Activated CD4-positive, alpha-beta memory T cell treated with anti-CD3 and anti-CD28 coated beads for 36 hours (primary cell): Measurements from ENCODE around the gene EYS. TPM values are rescaled to one million over a fixed set of nuclear protein-coding genes. Genes with fewer than 3 reads are reported as not detected.

ENCODE experiments used
- CTCF ChIA-PET: fragments of 350-600 bp; sonication (Branson Sonifier 250); formaldehyde crosslinking; loops from one replicate; lab custom pipeline; 2021; ENCODE audit warnings: antibody characterized with exemption, inconsistent platforms; lab: Charles Lee
- POLR2A ChIA-PET: fragments of 350-600 bp; sonication (Branson Sonifier 250); formaldehyde crosslinking; loops from one replicate; lab custom pipeline; 2021; ENCODE audit warnings: antibody characterized with exemption; lab: Charles Lee
- DNase-seq: peaks from one replicate; pipeline ENCODE4 v3.0.0-alpha.2; 2020
- H3K27ac Mint-ChIP-seq: one replicate; pipeline ENCODE4 v1.8.0; 2021; ENCODE audit warnings: mixed read lengths
- H3K27me3 Mint-ChIP-seq: one replicate; pipeline ENCODE4 v1.8.0; 2021; ENCODE audit warnings: mixed read lengths
- H3K36me3 Mint-ChIP-seq: one replicate; pipeline ENCODE4 v1.8.0; 2021; ENCODE audit warnings: mixed read lengths
- H3K4me1 Mint-ChIP-seq: one replicate; pipeline ENCODE4 v1.8.0; 2021; ENCODE audit warnings: low read depth, mixed read lengths
- H3K4me3 Mint-ChIP-seq: one replicate; pipeline ENCODE4 v1.8.0; 2021; ENCODE audit warnings: mild to moderate bottlenecking, mixed read lengths
- H3K9me3 Mint-ChIP-seq: one replicate; pipeline ENCODE4 v1.8.0; 2021; ENCODE audit warnings: mixed read lengths
- intact Hi-C: fragments of 100-400 bp; cut with micrococcal nuclease; formaldehyde crosslinking; loops from one replicate; pipeline ENCODE4 v1.15.1; 2023
- total RNA-seq, 2 experiments: library from RNA; stranded (reverse); gene quantifications; one replicate each; pipeline ENCODE4 v1.2.3, GENCODE V29; 2021

EYS gene
- total RNA-seq, 2 experiments from 2014 or later: not detected

- POLR2A ChIA-PET: no interaction called here
- CTCF ChIA-PET: no interaction called here
- H3K27me3 Mint-ChIP-seq: no peaks in the 10 kb centered on the region
- DNase-seq: no peak
- H3K4me3 Mint-ChIP-seq: no peak overlapping the region
- no peaks in the 10 kb centered on the region for H3K36me3 Mint-ChIP-seq
- H3K9me3 Mint-ChIP-seq: peaks cover 9% of the 10 kb centered on the region
- H3K4me1 Mint-ChIP-seq: no peaks in the 10 kb centered on the region
- intact Hi-C loops: no loop called here
- no peak overlapping the region for H3K27ac Mint-ChIP-seq
These were observed 868.3 kb downstream of the EYS start for GRCh38 chr6:64838726-64839125.

- Mint-ChIP-seq H3K36me3 (no peaks in the 10 kb centered on the region), H3K4me3 (no peak overlapping the region), H3K9me3 (peaks cover 10% of the 10 kb centered on the region), H3K4me1 (no peaks in the 10 kb centered on the region), H3K27ac (no peak overlapping the region), H3K27me3 (no peaks in the 10 kb centered on the region)
- CTCF ChIA-PET: no interaction called here
- intact Hi-C loops: no loop called here
- no peak for DNase-seq
- POLR2A ChIA-PET: no interaction called here
These were observed 875.3 kb downstream of the EYS start for GRCh38 chr6:64831680-64832079.

GRCh38 chr6:64817525-64817924 is 889.5 kb downstream of the EYS start:
- Mint-ChIP-seq H3K4me1 (no peaks in the 10 kb centered on the region), H3K9me3 (peaks cover 2% of the 10 kb centered on the region), H3K27me3 (no peaks in the 10 kb centered on the region), H3K27ac (no peak overlapping the region), H3K4me3 (no peak overlapping the region), H3K36me3 (no peaks in the 10 kb centered on the region)
- CTCF ChIA-PET: no interaction called here
- POLR2A ChIA-PET: no interaction called here
- no peak for DNase-seq
- intact Hi-C loops: no loop called here

- no peak for DNase-seq
- no peak overlapping the region for H3K4me3 Mint-ChIP-seq
- no peak overlapping the region for H3K27ac Mint-ChIP-seq
- POLR2A ChIA-PET: no interaction called here
- CTCF ChIA-PET: no interaction called here
- H3K27me3 Mint-ChIP-seq: no peaks in the 10 kb centered on the region
- intact Hi-C loops: no loop called here
- H3K4me1 Mint-ChIP-seq: no peaks in the 10 kb centered on the region
- peaks cover 2% of the 10 kb centered on the region for H3K9me3 Mint-ChIP-seq
- H3K36me3 Mint-ChIP-seq: no peaks in the 10 kb centered on the region
These were observed 891.3 kb downstream of the EYS start for GRCh38 chr6:64815718-64816117.

GRCh38 chr6:64812138-64812537 is 894.9 kb downstream of the EYS start:
- no peaks in the 10 kb centered on the region for H3K4me1 Mint-ChIP-seq
- ChIA-PET CTCF (no interaction called here), POLR2A (no interaction called here)
- intact Hi-C loops: no loop called here
- DNase-seq: no peak
- no peaks in the 10 kb centered on the region for H3K36me3 Mint-ChIP-seq
- H3K9me3 Mint-ChIP-seq: peaks cover 5% of the 10 kb centered on the region
- no peaks in the 10 kb centered on the region for H3K27me3 Mint-ChIP-seq
- no peak overlapping the region for H3K27ac Mint-ChIP-seq
- no peak overlapping the region for H3K4me3 Mint-ChIP-seq

- Mint-ChIP-seq H3K27ac (no peak overlapping the region), H3K9me3 (peaks cover 5% of the 10 kb centered on the region), H3K27me3 (no peaks in the 10 kb centered on the region), H3K4me3 (no peak overlapping the region), H3K36me3 (no peaks in the 10 kb centered on the region), H3K4me1 (no peaks in the 10 kb centered on the region)
- intact Hi-C loops: no loop called here
- ChIA-PET POLR2A (no interaction called here), CTCF (no interaction called here)
- DNase-seq: no peak
These were observed 895.9 kb downstream of the EYS start for GRCh38 chr6:64811119-64811518.

- POLR2A ChIA-PET: no interaction called here
- Mint-ChIP-seq H3K36me3 (no peaks in the 10 kb centered on the region), H3K27ac (no peak overlapping the region), H3K9me3 (peaks cover 3% of the 10 kb centered on the region), H3K4me3 (no peak overlapping the region), H3K27me3 (no peaks in the 10 kb centered on the region), H3K4me1 (no peaks in the 10 kb centered on the region)
- CTCF ChIA-PET: interaction anchor here (0.6 kb wide), 1 partner anchor 11 kb away, joined by 3 read pairs; no protein-coding TSS in a partner anchor
- DNase-seq: no peak
- intact Hi-C loops: no loop called here
These were observed 899.2 kb downstream of the EYS start for GRCh38 chr6:64807785-64808184.

GRCh38 chr6:64803470-64804166 is 903.4 kb downstream of the EYS start:
- H3K27ac Mint-ChIP-seq: no peak overlapping the region
- H3K4me3 Mint-ChIP-seq: no peak overlapping the region
- H3K27me3 Mint-ChIP-seq: no peaks in the 10 kb centered on the region
- H3K36me3 Mint-ChIP-seq: no peaks in the 10 kb centered on the region
- intact Hi-C loops: no loop called here
- POLR2A ChIA-PET: no interaction called here
- no peaks in the 10 kb centered on the region for H3K4me1 Mint-ChIP-seq
- CTCF ChIA-PET: no interaction called here
- peaks cover 2% of the 10 kb centered on the region for H3K9me3 Mint-ChIP-seq
- DNase-seq: no peak

GRCh38 chr6:64792534-64792933 is 914.5 kb downstream of the EYS start:
- no peaks in the 10 kb centered on the region for H3K36me3 Mint-ChIP-seq
- H3K27ac Mint-ChIP-seq: no peak overlapping the region
- H3K4me1 Mint-ChIP-seq: no peaks in the 10 kb centered on the region
- peaks cover 7% of the 10 kb centered on the region for H3K9me3 Mint-ChIP-seq
- no peaks in the 10 kb centered on the region for H3K27me3 Mint-ChIP-seq
- intact Hi-C loops: no loop called here
- H3K4me3 Mint-ChIP-seq: no peak overlapping the region
- POLR2A ChIA-PET: no interaction called here
- CTCF ChIA-PET: no interaction called here
- DNase-seq: no peak

- DNase-seq: no peak
- H3K4me1 Mint-ChIP-seq: no peaks in the 10 kb centered on the region
- H3K27me3 Mint-ChIP-seq: no peaks in the 10 kb centered on the region
- CTCF ChIA-PET: no interaction called here
- POLR2A ChIA-PET: no interaction called here
- intact Hi-C loops: no loop called here
- H3K9me3 Mint-ChIP-seq: peaks cover 5% of the 10 kb centered on the region
- H3K4me3 Mint-ChIP-seq: no peak overlapping the region
- H3K36me3 Mint-ChIP-seq: no peaks in the 10 kb centered on the region
- no peak overlapping the region for H3K27ac Mint-ChIP-seq
These were observed 917.5 kb downstream of the EYS start for GRCh38 chr6:64789476-64789875.

- POLR2A ChIA-PET: no interaction called here
- H3K9me3 Mint-ChIP-seq: peaks cover 7% of the 10 kb centered on the region
- no peaks in the 10 kb centered on the region for H3K36me3 Mint-ChIP-seq
- H3K4me3 Mint-ChIP-seq: no peak overlapping the region
- no peak overlapping the region for H3K27ac Mint-ChIP-seq
- H3K4me1 Mint-ChIP-seq: no peaks in the 10 kb centered on the region
- CTCF ChIA-PET: no interaction called here
- intact Hi-C loops: no loop called here
- DNase-seq: no peak
- H3K27me3 Mint-ChIP-seq: no peaks in the 10 kb centered on the region
These were observed 920.3 kb downstream of the EYS start for GRCh38 chr6:64786736-64787135.

GRCh38 chr6:64782877-64783276 is 924.1 kb downstream of the EYS start:
- DNase-seq: no peak
- intact Hi-C loops: no loop called here
- H3K9me3 Mint-ChIP-seq: peaks cover 20% of the 10 kb centered on the region
- no peak overlapping the region for H3K4me3 Mint-ChIP-seq
- ChIA-PET POLR2A (no interaction called here), CTCF (no interaction called here)
- no peaks in the 10 kb centered on the region for H3K27me3 Mint-ChIP-seq
- no peak overlapping the region for H3K27ac Mint-ChIP-seq
- H3K36me3 Mint-ChIP-seq: no peaks in the 10 kb centered on the region
- H3K4me1 Mint-ChIP-seq: no peaks in the 10 kb centered on the region

- Mint-ChIP-seq H3K4me1 (no peaks in the 10 kb centered on the region), H3K9me3 (peaks cover 33% of the 10 kb centered on the region), H3K27me3 (no peaks in the 10 kb centered on the region), H3K36me3 (no peaks in the 10 kb centered on the region), H3K27ac (no peak overlapping the region), H3K4me3 (no peak overlapping the region)
- POLR2A ChIA-PET: no interaction called here
- intact Hi-C loops: no loop called here
- DNase-seq: no peak
- CTCF ChIA-PET: no interaction called here
These were observed 928.9 kb downstream of the EYS start for GRCh38 chr6:64777941-64778785.
